Raji (cell line): ENCODE results near the gene KIF26A.

Experiments used
- POLR2A ChIP-seq: IDR thresholded peaks from 2 replicates; pipeline ENCODE4 v1.6.1; 2011; ENCODE audit warnings: low read depth, low read length, control low read depth; ENCODE audit not compliant: insufficient read depth

KIF26A gene

GRCh38 chr14:104175811-104176210 is 37.4 kb downstream of the KIF26A start:
- TF ChIP-seq POLR2A = no peak

DNA sequence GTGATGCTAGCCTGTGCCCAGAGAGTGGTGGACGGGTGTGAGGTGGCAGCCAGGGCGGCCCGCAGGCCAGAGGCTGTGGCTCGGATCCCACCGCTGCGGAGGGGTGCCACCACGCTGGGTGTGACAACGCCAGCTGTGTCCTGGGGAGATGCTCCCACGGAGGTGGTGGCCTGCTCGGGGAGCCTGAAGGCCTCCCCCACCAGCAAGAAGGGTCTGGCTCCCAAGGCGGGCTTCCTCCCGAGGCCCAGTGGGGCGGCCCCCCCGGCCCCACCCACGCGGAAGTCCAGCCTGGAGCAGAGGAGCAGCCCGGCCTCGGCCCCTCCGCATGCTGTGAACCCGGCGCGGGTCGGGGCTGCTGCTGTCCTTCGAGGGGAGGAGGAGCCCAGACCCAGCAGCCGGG is 38.2 kb downstream of the KIF26A start:
- no peak for TF ChIP-seq POLR2A

DNA sequence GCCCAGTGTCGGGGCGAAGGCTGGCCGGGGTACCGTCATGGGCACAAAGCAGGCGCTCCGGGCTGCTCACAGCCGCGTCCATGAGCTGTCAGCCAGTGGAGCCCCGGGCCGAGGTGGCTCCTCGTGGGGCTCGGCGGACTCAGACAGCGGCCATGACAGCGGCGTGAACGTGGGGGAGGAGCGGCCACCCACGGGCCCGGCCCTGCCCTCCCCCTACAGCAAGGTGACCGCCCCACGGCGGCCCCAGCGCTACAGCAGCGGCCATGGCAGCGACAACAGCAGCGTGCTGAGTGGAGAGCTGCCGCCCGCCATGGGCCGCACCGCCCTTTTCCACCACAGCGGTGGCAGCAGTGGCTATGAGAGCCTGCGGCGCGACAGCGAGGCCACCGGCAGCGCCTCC is 39.0 kb downstream of the KIF26A start:
- no peak for TF ChIP-seq POLR2A

GRCh38 chr14:104178279-104178678 is 39.9 kb downstream of the KIF26A start:
- TF ChIP-seq POLR2A = no peak

DNA sequence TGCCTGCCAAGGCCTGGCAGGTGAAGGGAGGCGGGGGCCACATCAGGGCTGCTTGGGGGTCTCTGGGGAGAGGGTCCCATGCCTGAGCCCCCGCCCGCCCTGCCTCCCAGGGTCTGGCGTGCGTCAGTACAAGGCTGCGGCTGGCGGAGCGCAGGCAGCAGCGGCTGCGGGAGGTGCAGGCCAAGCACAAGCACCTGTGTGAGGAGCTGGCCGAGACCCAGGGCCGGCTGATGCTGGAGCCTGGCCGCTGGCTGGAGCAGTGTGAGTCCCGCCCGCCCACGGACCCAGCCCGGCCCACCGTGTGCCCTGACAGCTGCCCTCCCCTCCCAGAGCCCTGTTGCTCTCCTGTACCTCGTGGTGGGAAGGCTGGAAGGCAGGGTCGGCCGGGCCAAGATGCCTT is 40.7 kb downstream of the KIF26A start:
- no peak for TF ChIP-seq POLR2A

DNA sequence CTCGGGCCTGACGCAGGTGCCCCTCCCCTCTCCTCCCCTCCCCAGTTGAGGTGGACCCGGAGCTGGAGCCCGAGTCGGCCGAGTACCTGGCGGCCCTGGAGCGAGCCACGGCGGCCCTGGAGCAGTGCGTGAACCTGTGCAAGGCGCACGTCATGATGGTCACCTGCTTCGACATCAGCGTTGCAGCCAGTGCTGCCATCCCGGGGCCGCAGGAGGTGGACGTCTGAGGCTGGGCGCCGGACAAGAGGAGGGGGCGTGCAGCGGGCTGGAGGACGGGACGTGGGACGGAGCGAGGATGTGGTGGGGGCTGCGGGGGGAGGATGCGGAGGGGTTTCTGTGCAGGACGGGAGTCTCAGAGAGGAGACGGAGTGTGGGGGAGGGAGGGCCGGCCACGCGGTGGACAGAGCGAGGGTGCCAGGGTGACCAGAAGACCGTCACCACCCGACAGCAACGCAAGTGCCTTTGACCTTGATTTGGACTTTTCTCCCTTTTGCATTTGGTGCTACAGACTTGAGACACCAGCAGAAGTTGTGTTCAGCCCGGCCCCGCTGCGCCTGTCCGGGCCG is 41.3 kb downstream of the KIF26A start:
- TF ChIP-seq POLR2A = no peak

DNA sequence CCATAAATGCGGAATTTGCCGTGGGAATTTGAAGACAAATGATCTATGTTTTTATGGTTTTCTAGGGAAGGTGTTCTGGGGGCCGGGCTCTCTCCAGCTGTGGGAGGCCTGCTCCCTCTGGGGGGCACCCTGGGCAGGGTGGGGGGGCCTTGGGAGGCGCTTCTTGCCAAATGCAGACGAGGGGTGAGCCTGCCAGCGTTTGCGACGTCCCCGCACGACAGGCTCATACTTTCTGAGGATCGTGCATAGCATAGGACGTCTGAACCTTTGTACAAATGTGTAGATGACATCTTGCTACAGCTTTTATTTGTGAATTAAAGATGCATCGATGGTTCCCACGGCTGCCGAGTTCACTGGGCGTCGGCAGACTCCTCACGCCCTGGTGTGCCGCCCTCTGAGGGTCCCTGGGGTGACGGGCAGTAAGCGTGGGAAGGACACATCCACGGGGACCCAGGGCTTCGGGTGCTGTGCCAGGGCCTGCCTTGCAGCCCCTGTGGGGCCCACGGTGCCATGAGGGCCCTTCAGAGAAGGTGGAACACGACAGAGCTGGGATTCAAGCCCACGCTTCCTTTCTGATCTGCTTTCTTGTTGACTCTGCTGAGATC is 42.3 kb downstream of the KIF26A start:
- TF ChIP-seq POLR2A = no peak

- TF ChIP-seq POLR2A = no peak
Observed at GRCh38 chr14:104181761-104182530, 43.6 kb downstream of the KIF26A start.

DNA sequence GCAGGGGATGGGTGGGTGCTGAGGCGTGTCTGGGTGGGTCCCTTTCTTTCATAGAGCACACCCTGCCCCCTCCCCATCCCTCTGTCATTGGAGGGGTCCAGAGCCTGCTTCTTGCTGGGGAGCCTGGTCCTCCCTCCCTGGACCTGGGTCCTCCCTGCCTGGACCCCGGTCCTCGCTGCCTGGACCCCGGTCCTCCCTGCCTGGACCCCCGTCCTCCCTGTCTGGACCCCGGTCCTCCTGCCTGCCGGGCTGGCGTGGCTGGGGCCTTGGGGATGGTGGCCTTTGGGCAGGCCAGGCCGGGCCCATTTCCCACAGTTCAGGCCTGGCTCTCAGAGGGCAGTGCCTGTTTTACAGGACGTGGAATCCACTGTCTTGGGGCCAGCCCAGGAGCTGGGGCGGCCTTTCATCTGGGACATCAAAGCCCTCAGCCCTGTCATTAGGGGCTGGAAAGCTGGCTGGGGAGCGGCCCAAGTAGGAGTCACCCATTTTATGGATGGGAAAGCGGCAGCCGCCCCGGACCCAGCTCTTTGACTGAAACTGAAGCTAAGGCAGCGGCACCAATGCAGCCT is 44.6 kb downstream of the KIF26A start:
- TF ChIP-seq POLR2A = no peak

DNA sequence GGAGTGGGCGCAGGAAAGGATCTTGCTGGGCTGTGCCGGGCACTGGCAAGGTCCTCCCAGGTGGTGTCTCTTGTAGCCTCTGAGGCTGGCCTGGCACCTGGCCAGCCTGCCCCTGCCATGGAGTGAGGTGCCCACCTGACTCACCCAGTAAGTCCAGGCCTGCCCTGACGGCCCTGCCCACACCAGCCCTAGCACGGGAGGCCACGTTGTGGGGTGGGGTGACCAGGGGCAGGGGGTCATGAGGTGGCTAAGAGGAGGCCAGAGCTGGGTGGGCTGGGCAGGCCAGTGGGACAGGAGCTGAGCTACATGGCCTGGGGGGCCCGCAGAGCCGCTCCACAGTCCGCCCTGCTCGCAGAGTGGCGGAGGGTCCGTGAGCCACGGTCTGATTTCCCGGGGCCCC is 45.4 kb downstream of the KIF26A start:
- TF ChIP-seq POLR2A = no peak

GRCh38 chr14:104184506-104184905 is 46.1 kb downstream of the KIF26A start:
- TF ChIP-seq POLR2A = no peak

- TF ChIP-seq POLR2A = no peak
Observed at GRCh38 chr14:104184911-104185499, 46.6 kb downstream of the KIF26A start.

- no peak for TF ChIP-seq POLR2A
Observed at GRCh38 chr14:104185916-104186495, 47.6 kb downstream of the KIF26A start.

DNA sequence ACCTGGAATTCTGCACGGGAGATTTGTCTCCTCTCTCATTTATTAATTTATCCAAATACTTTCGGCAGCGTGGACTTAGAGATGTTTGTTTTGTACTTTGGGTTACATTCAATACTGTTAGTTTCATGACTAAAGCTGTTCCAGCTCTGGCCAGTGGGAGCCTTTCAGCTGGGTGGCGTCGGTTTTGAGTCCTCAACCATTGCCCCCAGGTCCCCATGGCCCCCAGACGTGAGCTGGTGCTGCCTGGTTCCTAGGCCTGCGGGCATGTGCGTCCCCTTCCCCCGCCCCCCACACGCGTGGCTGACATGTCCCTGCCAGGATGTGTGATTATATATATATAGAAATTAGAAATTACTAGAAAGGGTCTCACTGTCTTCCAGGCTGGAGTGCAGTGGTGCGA is 48.2 kb downstream of the KIF26A start:
- no peak for TF ChIP-seq POLR2A

- TF ChIP-seq POLR2A = no peak
Observed at GRCh38 chr14:104187121-104187889, 48.9 kb downstream of the KIF26A start.
